NAMALWA (cell line): ENCODE measurements around the gene CCN6.

Experiments used
- DNase-seq: peaks from one replicate; pipeline ENCODE4 v3.0.0-alpha.2; 2015; ENCODE audit warnings: low spot score

CCN6 gene

GRCh38 chr6:112117554-112117953, 63.6 kb downstream of the CCN6 start:
- DNase-seq = no peak

GRCh38 chr6:112118034-112118433, 64.1 kb downstream of the CCN6 start:
- no peak for DNase-seq
